ENCODE data around the gene AVP.
"Not testable (repeated sequence)": the region's sequence is repeated elsewhere in the genome, so short reads cannot be mapped to it uniquely, and the experiment has no call there.

Gene AVP

DNA sequence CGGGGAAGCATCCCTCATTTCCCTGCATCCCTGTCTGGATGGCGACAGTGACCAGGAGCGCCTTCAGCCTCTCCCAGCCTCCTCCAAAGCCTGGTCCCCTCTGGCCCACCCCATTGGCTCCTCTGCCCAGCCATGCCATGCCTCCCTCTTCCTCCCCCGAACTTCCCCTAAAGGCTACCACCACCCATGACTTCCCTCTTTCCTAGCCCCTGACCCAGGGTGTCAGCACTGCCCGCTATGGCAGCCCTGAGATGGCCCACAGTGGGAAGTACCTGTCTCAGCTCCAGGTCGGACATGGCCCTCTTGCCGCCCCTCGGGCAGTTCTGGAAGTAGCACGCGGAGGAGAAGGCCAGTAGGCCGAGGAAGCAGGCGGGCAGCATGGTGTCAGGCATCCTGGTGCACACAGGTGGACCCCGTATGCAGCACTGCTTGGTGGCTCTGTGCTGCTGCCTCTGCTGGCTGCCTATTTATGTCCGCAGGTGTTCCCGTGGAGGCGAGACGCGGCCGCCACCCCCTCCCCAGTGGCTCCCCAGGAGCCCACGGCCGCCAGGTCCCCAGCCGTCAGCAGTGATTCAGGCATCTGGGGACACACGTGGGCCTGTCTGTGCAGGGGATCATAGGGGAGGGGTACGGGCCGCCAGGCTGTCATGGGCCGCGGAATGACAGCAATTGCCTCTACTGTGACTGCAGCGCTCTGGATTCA is at the start of gene AVP:
Gene AVP (minus strand): TSS at position 442 of the 703 bp plus-strand sequence. CDS start 50 bp downstream, at position 392.
- no peak for FAIRE-seq

DNA sequence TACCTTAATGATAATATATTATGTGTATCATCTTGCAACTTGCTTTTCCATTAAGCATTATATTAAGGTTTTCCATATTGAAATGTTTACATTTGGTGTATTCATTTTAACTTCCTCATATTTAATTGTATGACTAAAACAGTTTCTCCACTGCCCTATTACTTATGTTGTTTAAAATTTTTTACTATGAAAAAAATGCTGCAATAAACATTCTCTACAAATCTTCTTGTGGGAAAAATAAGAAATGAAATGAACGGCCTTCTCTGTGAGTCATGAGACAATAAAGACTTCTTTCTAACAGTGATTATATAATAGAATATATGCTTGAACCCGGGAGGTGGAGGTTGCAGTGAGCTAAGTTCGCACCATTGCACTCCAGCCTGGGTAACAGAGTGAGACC is 49.6 kb upstream of the AVP start:
- FAIRE-seq, result no peak

- no peak for FAIRE-seq
Measured at GRCh38 chr20:3133155-3133554, 48.6 kb upstream of the AVP start.

- no peak for FAIRE-seq
Measured at GRCh38 chr20:3130051-3130600, 45.6 kb upstream of the AVP start.

DNA sequence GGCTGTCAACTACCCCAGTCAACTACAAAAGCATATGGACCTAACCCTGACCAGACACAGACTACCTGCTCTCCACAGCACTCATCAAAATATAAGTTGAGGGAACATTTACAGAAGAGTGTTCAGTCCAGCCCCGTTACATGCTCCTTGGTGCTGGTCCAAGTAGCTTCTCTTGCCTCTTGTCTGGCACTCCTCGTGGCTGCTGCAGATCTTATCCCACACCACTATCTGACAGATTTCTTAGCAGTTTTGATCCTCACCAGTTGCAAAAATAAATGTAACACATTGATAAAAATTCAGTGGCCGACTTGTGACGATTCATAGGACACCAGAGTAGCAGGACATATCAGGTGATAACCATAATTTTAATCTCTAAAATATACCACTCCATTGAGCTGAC is 44.6 kb upstream of the AVP start:
- FAIRE-seq, result no peak

DNA sequence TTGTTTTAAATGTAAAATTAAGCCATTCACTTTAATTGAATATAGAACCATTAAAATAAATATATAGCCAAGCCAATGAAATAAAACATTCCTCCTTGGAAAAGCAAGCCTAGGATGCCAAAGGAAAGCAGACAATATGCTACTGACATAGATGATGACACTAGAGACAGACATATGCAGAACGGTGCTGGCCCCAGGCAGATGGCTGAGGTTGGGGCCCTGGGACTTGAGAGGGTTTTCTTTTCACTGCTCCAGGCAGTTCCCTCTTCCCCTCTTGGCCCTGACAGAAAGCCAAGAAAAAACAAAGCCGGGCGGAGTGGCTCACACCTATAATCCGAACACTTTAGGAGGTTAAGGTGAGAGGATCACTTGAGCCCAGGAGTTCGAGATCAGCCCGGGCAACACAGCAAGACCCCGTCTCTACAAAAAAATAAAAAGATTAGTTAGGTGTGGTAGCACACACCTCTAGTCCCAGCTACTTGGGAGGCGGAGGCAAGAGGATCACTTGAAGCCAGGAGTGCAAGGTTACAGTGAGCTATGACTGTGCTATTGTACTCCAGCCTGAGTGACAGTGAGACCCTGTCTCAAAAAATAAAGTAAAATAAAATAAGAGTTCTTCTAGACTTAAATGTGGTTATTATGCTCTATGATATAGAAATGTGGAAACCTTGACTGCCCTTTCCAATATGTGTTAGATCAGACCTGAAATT is 43.9 kb upstream of the AVP start:
- FAIRE-seq, result no peak

DNA sequence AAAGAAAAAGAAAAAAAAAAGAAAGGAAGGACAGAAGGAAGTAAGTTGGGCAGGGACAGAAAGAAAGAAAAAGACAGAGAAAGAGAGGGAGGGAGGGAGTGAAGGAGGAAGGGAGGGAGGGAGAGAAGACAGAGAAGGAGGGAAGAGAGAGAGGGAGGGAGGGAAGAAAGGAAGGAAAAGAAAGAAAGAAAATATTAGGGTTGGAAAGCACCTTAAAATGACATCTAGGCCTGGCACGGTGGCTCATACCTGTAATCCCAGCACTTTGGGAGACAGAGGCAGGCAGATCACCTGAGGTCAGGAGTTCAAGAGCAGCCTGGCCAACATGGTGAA is 42.0 kb upstream of the AVP start:
- no peak for FAIRE-seq

DNA sequence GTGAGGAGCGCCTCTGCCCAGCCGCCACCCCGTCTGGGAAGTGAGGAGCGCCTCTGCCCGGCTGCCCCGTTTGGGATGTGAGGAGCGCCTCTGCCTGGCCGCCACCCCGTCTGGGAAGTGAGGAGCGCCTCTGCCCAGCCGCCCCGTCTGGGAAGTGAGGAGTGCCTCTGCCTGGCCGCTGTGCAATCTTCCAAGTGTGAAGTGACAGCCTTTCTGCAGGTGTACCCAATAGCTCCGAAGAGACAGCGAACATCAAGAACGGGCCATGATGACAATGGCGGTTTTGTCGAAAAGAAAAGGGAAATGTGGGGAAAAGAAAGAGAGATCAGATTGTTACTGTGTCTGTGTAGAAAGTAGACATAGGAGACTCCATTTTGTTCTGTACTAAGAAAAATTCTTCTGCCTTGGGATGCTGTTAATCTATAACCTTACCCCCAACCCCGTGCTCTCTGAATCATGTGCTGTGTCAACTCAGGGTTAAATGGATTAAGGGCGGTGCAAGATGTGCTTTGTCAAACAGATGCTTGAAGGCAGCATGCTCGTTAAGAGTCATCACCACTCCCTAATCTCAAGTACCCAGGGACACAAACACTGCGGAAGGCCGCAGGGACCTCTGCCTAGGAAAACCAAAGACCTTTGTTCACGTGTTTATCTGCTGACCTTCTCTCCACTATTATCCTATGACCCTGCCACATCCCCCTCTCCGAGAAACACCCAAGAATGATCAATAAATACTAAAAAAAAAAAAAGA is 41.4 kb upstream of the AVP start:
- FAIRE-seq, result not testable (repeated sequence)

GRCh38 chr20:3124773-3125560 is 40.4 kb upstream of the AVP start:
- FAIRE-seq, result not testable (repeated sequence)

DNA sequence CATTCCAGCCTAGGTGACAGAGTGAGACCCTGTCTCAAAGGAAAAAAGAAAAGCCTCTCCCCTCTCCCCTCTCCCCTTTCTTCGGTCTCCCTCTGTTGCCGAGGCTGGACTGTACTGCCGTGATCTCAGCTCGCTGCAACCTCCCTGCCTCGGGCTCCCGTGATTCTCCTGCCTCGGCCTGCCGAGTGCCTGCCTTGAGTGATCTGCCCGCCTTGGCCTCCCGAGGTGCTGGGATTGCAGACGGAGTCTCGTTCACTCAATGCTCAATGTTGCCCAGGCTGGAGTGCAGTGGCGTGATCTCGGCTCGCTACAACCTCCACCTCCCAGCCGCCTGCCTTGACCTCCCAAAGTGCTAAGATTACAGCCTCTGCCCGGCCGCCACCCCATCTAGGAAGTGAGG is 39.6 kb upstream of the AVP start:
- not testable (repeated sequence) for FAIRE-seq

DNA sequence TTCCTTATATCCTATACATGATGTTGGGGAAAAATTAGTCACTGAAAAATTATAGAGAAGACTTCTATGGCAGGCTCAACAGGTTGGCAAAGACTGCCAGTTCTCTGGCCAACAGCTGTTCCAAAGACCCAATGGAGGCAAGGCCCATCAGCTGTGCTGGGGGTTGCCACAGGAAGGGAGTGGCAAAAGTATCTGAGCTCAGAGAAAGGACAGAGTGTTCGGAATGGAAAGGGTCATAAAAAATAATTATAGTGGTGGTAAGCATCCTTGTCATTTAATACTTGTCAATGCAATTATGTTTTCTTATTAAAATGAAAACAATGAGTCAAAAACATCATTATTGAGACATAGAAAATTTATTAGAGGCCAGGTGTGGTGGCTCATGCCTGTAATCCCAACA is 39.0 kb upstream of the AVP start:
- no peak for FAIRE-seq

DNA sequence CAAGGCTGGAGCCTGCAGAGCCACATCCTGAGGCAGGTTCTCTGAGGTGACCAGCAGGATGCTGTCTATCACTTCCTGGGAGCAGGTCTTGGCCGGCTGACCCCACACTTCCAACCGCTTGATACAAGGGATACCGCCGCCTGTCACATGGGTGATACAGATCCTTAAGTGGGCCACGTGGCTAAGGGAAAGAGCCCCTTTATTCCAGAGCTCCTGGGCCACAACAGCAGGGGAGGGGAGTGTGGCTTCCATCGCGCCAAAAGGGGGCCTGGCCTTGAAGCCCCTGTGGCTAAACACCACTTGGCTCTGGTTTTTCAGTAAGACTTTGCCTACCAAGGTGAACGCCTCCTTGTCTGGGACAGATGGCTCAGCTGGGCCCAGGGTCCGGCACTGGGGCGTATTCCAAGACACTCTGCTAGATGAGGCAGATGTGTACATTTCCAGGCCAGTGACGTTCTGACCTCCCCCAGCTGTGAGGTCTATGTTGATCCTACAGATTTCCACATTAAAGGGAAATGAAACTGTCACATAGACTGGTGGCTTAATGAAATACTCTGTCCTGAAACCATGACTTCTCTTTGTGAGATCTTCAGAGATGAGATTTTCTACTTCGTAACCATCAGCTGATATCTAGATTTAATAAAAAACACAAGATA is 37.6 kb upstream of the AVP start:
- no peak for FAIRE-seq

DNA sequence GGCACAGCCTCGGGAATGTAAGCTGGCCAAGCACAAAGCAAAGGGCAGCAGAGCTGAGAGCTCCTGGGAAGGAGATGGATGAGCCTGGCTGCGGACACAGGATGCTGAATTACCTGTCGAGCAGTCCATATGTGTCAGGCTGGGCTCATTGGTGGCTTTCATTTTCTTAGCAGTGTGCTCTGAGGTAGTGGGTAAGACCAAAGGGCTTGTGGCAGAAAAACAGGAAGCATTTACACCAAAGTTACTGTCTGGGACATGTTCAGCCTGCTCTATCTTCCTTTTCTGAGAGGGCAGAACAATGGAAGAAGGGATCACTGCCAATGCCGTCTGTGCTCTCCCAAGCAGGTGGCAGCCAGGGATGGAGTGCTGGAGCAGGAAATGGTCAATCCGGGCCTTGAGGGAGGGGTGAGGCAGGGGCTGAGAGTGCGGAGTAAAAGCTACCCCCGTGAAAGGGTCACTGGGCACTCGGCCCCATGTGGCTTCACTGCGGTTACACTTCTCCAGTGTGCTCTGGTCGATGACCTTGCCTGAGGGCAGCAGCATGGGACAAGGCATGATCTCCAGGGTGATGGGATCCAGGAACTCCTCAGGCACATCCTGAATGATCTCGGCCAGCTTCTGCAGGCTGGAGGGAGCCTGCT is 36.9 kb upstream of the AVP start:
- no peak for FAIRE-seq

DNA sequence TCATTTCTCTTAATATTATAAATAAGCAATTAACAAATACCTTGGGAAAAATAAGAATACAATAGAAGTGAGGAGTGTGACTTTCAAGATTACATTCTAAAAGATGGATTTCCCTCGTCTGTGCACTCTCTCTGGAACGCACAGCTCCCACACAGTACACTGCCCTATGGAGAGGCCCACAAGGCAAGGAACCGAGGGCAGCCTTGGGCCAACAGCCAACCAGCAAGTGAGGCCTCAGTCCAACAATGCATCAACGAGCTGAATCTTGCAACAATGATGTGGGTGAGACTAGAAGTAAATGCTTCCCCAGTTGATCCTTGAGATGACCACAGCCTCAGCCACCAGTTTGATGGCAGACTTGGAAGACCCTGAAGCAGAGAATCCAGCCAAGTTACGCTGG is 34.5 kb upstream of the AVP start:
- FAIRE-seq, result no peak

GRCh38 chr20:3117839-3118379 is 33.4 kb upstream of the AVP start:
- not testable (repeated sequence) for FAIRE-seq

DNA sequence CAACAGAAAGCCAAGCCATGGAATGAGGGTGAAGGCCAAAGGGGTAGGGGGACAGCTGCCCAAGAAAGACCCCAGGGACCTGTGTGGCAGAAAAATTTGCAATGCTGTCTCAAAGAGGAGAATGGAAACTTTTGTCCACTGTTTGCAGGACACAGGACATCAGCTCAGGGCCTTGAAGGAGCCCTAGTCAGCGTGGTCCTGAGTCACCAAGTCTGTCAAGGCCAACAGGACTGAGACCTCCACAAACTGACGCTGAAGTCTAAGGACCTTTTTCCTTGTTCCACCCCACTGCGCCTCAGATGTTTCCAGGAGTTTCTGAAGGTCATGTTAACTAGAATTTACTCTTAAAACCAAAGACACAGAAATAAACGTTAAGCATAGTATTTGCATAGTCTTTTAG is 31.8 kb upstream of the AVP start:
- no peak for FAIRE-seq

GRCh38 chr20:3115190-3116107 is 30.9 kb upstream of the AVP start:
- FAIRE-seq, result no peak

DNA sequence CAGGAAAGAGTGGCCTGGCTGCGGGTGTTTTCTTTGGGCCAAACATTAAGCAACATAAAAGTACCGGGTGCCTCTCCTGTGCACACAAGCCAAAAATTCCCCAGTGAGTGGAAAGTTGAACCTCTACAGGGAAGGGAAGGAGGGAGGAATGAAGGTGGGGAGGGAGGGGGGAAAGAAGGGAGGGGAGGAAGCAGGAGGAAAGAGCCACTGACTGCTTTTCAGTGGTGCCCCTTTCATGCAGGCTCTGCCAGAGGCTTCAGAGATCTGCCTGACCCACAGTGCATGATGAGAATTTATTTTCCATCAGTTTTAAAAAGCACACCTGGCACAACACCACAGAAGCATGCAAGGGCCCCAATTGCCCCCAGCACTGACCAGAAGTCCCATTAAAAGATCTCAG is 27.5 kb upstream of the AVP start:
- no peak for FAIRE-seq

- no peak for FAIRE-seq
Measured at GRCh38 chr20:3111507-3111906, 27.0 kb upstream of the AVP start.
